ENCODE data around the gene EVL.

Gene EVL

DNA sequence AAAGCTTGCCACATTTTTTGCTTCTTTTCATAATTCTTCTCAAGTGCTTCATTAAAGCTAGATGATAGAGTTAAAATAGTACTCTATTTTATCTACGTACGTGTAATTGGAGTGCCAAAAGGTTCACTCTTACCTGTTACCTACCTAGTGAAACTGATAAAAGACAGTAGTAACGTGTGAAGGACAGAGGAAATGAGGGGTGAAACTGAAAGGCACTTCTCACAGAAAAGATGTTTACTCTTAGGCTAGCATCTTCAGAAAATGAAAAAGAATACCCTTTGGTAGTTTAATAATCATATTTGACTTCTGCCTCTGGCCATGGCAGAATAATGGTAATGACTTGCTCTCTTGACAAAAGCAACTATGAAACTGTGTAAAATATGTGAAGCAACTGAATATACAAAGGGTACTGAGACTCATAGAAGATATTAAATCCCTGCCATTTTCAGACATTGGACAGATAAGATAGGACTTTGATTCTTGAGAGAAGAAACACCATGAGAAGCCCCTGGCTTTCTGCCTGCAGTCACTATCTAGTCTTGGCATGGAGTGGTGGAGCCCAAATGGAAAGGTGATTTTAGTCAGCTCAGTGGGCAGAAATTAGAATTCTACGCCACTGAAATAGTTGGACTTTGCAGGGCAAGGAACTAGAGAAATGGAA is 6.3 kb upstream of the EVL start:
- TF ChIP-seq, protein P1, sequence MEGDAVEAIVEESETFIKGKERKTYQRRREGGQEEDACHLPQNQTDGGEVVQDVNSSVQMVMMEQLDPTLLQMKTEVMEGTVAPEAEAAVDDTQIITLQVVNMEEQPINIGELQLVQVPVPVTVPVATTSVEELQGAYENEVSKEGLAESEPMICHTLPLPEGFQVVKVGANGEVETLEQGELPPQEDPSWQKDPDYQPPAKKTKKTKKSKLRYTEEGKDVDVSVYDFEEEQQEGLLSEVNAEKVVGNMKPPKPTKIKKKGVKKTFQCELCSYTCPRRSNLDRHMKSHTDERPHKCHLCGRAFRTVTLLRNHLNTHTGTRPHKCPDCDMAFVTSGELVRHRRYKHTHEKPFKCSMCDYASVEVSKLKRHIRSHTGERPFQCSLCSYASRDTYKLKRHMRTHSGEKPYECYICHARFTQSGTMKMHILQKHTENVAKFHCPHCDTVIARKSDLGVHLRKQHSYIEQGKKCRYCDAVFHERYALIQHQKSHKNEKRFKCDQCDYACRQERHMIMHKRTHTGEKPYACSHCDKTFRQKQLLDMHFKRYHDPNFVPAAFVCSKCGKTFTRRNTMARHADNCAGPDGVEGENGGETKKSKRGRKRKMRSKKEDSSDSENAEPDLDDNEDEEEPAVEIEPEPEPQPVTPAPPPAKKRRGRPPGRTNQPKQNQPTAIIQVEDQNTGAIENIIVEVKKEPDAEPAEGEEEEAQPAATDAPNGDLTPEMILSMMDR (conservative IDR thresholded peaks at IDR 0.05; ENCODE audit: low read length): no peak
- TF ChIP-seq EZH2phosphoT487 (IDR thresholded peaks at IDR 0.05; ENCODE audit: borderline replicate concordance): no peak
- peaks cover 70% of the 10 kb centered on the region for H3K4me1 ChIP-seq (ENCODE audit: insufficient read depth, low read length, poor library complexity, severe bottlenecking)
- H3K79me2 ChIP-seq (ENCODE audit: insufficient read depth, low read length): peaks cover 93% of the 10 kb centered on the region
- no peaks in the 10 kb centered on the region for H3K36me3 ChIP-seq (ENCODE audit: insufficient read depth, low read length)
- no peaks in the 10 kb centered on the region for H3K27me3 ChIP-seq (ENCODE audit: insufficient read depth, low read length, poor library complexity, severe bottlenecking)
- H3K9ac ChIP-seq (ENCODE audit: low read depth, low read length, poor library complexity, severe bottlenecking): peak overlapping the region; percentile 2
- H3K4me2 ChIP-seq (ENCODE audit: low read depth, low read length, poor library complexity, severe bottlenecking): no peak overlapping the region
- H2AFZ ChIP-seq (ENCODE audit: low read length): no peak overlapping the region
- no peak overlapping the region for H3K4me3 ChIP-seq (ENCODE audit: low read length, poor library complexity, severe bottlenecking)
- H3K9me2 ChIP-seq (replicated peaks; ENCODE audit: low read depth, low read length): no peaks in the 10 kb centered on the region
- peaks cover 4% of the 10 kb centered on the region for H3F3A ChIP-seq (ENCODE audit: low read depth)
- H3K9me3 ChIP-seq (ENCODE audit: insufficient read depth, low read depth, low read length): no peaks in the 10 kb centered on the region
- H4K20me1 ChIP-seq (ENCODE audit: insufficient read depth, low read length, poor library complexity, severe bottlenecking): peaks cover 6% of the 10 kb centered on the region

DNA sequence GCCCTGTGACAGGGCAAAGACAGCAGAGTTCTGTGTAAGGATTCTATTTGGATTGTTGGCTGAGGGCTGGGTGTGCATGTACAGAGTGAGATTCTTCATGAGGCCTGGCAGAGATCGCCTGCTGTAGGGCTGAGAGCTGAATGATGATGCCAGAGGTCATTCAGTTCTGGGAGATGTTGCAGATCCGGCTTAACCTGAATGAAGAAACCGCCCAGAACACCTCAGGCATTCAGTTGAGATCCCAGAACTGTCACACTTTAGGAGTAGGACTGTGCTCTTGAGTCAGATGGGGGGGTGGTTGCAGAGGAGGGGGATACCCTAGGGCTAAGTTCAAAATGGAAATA is 5.8 kb upstream of the EVL start:
- TF ChIP-seq EZH2phosphoT487 (IDR thresholded peaks at IDR 0.05; ENCODE audit: borderline replicate concordance): no peak
- TF ChIP-seq, protein P1 (conservative IDR thresholded peaks at IDR 0.05; ENCODE audit: low read length): no peak
- no peak overlapping the region for H3K4me3 ChIP-seq (ENCODE audit: low read length, poor library complexity, severe bottlenecking)
- H3K4me1 ChIP-seq (ENCODE audit: insufficient read depth, low read length, poor library complexity, severe bottlenecking): peaks cover 75% of the 10 kb centered on the region
- H4K20me1 ChIP-seq (ENCODE audit: insufficient read depth, low read length, poor library complexity, severe bottlenecking): peaks cover 6% of the 10 kb centered on the region
- H3K79me2 ChIP-seq (ENCODE audit: insufficient read depth, low read length): peaks cover 93% of the 10 kb centered on the region
- no peak overlapping the region for H2AFZ ChIP-seq (ENCODE audit: low read length)
- peak overlapping the region; percentile 2 for H3K9ac ChIP-seq (ENCODE audit: low read depth, low read length, poor library complexity, severe bottlenecking)
- no peaks in the 10 kb centered on the region for H3K27me3 ChIP-seq (ENCODE audit: insufficient read depth, low read length, poor library complexity, severe bottlenecking)
- H3K36me3 ChIP-seq (ENCODE audit: insufficient read depth, low read length): no peaks in the 10 kb centered on the region
- no peaks in the 10 kb centered on the region for H3K9me2 ChIP-seq (replicated peaks; ENCODE audit: low read depth, low read length)
- peaks cover 9% of the 10 kb centered on the region for H3F3A ChIP-seq (ENCODE audit: low read depth)
- H3K4me2 ChIP-seq (ENCODE audit: low read depth, low read length, poor library complexity, severe bottlenecking): no peak overlapping the region
- no peaks in the 10 kb centered on the region for H3K9me3 ChIP-seq (ENCODE audit: insufficient read depth, low read depth, low read length)

DNA sequence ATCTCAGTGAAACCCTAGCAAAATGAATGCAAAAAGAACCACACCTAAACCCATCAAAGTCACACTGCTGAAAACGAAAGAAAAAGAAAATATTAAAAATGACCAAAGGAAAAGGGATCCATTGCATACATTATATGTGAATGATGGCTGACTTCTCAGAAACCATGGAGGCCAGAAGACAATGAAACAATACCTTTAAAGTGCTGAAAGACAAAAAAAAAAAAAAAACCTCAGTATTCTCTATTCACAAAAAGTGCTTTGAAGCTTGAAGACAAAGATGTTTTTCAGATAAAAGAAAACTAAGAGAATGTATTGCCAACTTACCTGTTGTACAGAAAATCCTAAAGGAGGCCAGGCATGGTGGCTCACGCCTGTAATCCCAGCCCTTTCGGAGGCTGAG is 4.5 kb upstream of the EVL start:
- H3K27me3 ChIP-seq (ENCODE audit: insufficient read depth, low read length, poor library complexity, severe bottlenecking): no peaks in the 10 kb centered on the region
- H4K20me1 ChIP-seq (ENCODE audit: insufficient read depth, low read length, poor library complexity, severe bottlenecking): peaks cover 4% of the 10 kb centered on the region
- peaks cover 81% of the 10 kb centered on the region for H3K79me2 ChIP-seq (ENCODE audit: insufficient read depth, low read length)
- H3K4me3 ChIP-seq (ENCODE audit: low read length, poor library complexity, severe bottlenecking): no peak overlapping the region
- no peak overlapping the region for H2AFZ ChIP-seq (ENCODE audit: low read length)
- H3K9ac ChIP-seq (ENCODE audit: low read depth, low read length, poor library complexity, severe bottlenecking): peak overlapping the region; percentile 9
- H3K4me1 ChIP-seq (ENCODE audit: insufficient read depth, low read length, poor library complexity, severe bottlenecking): peaks cover 78% of the 10 kb centered on the region
- peaks cover 15% of the 10 kb centered on the region for H3F3A ChIP-seq (ENCODE audit: low read depth)
- TF ChIP-seq, protein P1 (conservative IDR thresholded peaks at IDR 0.05; ENCODE audit: low read length): no peak
- no peak for TF ChIP-seq EZH2phosphoT487 (IDR thresholded peaks at IDR 0.05; ENCODE audit: borderline replicate concordance)
- no peaks in the 10 kb centered on the region for H3K36me3 ChIP-seq (ENCODE audit: insufficient read depth, low read length)
- H3K9me2 ChIP-seq (replicated peaks; ENCODE audit: low read depth, low read length): no peaks in the 10 kb centered on the region
- no peaks in the 10 kb centered on the region for H3K9me3 ChIP-seq (ENCODE audit: insufficient read depth, low read depth, low read length)
- H3K4me2 ChIP-seq (ENCODE audit: low read depth, low read length, poor library complexity, severe bottlenecking): peak overlapping the region; percentile 34

Data from Loucy (cell line).